HG02884 (cell line): Measurements from ENCODE around the gene ZNF628.

Source experiments
- ATAC-seq: cut with Tn5 transposase; IDR thresholded peaks from one replicate; pipeline ENCODE4 v1.9.1; 2021; ENCODE audit warnings: mild to moderate bottlenecking, moderate library complexity; ENCODE audit not compliant: unreplicated experiment

Gene ZNF628

DNA sequence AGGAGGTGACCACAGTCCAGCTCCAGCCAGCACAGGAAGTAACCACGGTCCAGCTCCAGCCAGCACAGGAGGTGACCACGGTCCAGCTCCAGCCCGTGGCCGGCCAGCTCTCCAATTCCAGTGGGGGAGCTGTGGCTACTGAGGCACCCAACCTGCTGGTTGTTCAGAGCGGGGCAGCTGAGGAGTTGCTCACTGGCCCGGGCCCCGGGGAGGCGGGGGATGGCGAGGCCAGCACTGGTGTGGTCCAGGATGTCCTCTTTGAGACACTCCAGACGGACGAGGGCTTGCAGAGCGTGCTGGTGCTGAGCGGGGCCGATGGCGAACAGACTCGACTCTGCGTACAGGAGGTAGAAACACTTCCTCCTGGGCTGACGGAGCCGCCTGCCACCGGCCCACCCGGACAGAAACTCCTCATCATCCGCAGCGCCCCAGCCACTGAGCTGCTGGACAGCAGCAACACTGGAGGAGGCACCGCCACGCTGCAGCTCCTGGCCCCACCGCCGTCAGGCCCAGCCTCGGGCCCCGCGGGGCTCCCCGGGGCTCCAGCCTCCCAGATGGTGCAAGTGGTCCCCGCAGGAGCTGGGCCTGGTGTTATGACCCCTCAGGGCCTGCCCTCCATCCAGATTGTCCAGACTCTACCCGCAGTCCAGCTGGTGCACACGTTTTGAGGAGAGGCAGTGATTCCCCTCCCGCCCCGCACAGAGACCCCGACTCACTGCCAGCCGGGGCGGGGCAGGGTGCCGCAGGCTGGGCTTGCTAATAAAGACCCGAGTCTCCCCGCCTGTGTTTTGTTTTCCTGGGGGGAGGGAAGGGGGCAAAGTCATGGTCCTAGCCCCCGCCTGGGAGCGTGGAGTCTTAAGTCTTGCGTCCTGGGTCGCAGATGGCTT is 7.5 kb downstream of the ZNF628 start:
- ATAC-seq = no peak

DNA sequence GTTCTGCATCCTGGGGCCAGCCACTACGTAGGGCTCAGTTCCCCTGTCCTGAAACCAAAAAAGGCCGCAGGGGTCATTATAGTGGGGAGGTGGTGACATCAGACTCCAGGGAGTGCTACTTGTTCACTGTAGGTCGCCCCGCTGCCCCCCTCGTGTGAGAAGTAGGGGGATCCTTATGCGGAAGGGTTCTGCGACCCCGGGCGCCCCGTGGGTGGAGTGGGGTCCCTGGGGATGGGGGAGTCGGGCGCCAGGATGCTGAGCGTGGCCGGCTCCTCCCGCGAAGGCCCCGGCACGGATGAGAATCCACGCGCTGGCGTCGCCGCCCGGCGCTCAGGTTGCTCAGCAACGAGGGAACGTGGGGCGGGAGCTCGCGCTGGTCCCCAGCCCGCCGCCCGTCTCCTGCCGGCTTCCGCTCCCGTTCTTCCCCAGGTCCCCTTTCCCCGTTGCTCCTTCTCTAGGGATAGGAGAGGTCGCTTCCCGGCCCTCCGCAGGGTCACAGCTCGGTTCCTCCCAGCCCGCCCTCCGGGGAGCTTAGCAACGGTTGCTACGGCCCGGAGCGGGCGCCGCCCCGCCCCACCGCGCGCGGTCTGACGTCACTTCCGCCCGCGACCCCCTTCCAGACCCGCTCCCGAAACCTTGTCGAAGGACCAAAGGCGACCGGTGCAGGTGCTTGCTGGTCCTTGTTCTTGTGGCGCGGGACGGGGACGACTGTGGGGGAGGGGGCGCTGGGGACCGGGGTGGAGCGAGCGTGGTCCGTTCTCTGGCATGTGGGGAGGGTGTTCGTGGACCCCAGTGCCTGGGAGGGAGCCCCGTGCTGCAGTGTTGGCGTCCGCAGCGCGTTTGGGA is 8.4 kb downstream of the ZNF628 start, which contains the start of gene NAT14:
Gene NAT14 (plus strand): TSS at position 596 of the 846 bp plus-strand sequence. CDS start 521 bp downstream, outside the sequence.
- no peak for ATAC-seq

DNA sequence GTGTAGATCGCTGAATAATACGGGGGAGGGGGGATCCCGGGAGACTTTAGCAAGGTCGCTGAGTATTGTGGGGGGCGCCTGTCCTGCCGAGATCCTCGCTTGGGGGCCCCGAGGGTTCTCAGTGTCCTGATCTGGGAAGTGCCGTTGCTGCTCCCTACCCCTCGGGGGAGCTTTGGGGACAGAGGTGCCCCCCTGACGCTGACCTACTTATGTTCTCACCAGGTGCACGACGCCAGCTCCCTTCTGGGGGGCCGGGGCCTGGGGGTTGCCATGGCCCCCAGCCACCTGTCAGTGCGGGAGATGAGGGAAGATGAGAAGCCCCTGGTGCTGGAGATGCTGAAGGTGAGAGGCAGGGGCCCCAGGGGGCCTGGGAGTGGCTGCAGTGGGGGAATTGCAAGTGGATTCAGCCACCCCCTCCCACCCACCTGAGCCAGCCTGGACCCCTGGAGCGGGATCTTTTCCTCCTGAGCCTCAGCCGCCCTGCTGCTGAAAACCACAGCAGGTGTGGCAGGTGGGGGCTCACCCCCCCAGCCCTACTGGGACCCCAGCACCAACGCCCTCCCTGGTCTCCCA is 9.1 kb downstream of the ZNF628 start:
- ATAC-seq = no peak

DNA sequence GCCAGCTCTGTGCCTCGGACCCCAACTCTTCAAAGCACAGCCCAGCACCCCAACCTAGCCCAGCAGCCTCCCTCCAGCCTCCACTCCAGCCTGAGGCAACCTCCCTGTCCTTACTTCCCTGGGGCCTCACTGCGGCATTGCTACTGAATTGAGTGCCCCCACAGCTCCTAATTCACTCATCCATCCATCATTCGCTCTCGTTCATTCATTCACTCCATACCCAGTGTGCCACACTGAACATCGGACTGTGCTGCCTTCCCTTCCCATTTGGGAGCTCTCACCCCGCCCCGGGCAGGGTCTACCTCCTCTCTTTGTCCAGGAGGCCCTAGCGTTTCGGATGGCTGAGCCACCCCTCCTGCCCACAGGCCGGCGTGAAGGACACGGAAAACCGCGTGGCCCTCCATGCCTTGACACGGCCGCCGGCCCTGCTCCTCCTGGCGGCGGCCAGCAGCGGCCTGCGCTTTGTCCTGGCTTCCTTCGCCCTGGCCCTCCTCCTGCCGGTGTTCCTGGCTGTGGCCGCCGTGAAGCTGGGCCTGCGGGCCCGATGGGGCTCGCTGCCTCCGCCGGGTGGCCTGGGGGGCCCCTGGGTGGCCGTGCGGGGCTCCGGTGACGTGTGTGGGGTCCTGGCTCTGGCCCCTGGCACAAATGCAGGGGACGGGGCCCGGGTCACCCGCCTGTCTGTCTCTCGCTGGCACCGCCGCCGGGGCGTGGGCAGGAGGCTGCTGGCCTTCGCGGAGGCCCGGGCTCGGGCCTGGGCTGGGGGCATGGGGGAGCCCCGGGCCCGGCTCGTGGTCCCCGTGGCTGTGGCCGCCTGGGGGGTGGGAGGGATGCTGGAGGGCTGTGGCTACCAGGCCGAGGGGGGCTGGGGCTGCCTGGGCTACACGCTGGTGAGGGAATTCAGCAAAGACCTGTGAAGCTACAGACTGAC is 9.9 kb downstream of the ZNF628 start:
- ATAC-seq = no peak

DNA sequence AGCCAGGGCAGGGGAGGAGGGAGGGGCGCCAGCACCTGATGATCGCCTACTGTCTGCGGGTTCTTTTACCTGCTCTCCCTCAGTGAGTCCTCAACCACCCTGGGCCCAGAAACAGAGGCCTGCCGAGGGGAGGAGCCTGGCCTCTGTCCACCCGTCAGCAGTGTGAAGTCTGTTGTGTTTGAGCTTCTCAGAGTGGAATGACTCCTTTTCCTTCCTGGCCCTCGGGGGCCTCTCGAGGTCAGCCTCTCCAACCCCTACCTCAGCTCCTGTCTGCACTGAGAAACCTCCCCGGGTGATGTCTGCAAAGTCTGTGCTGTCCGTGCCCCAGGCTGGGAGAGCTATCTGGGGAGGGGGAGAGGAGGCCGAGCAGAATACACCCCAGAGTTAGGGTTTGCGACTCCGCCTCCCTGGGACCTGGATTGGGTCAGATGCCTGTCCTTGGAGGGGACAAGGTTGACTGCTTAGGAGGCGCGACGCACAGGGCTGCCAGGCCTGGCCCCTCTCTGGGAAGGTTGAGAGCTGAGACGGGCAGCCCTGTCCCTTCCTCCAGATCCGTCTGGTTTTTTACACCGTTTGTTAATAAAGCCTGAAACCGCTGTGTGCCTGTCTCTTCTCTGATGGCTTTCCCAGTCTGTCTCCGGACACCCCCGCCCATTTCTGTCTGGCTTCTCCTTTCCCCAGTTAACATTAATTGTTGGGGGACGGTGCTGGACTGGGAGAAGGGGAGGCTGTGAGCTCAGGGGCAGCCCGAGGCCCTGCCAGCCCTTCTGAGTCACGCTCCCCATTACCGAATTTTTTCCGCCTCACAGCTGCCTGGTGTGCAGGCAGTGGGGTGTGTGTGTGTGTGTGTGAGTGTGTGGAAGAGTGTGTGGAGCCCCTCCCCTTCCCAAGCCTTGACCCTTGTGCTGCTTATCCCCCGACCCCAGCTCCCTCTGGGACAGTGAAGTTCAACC is 10.8 kb downstream of the ZNF628 start:
- ATAC-seq = no peak

DNA sequence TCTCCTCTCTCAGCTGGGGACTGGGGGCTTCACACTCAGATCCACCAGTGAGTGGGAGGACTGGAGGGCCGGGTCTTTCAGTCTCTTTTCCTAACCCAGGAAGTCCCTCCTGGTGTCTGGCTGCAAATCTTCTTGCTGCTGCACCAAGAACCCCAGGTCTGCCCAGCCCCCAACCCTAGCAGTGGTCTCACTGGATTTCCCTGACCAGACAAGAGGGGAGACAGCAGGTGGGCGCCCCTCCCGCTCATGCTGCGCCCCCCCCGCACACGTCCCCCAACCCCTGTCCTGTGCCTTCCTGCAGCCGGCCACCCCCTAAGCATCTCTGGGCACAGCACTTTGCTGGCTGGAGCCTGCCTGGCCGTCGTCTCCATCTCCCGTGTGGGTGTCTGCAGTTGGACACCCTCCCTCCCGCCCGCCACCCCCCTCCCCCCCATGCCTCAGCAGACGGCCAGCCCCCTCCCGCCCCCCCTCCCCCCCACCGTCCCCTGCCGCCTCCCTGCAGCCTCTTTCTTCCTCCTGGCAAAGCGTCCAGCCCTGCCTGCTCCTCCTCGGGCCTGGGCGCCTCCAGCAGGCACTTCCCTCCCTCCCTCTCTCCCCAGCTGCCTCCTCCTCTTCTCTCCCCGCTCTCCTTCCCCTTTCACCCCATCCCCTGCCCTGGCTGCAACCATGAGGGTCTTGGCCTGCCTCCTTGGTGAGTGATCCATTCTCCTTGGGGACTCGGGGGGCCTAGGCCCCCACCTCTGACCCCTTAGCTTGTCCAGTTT is 11.7 kb downstream of the ZNF628 start, which contains the start of gene SSC5D:
Gene SSC5D (plus strand): TSS at position 513 of the 764 bp plus-strand sequence. CDS start 154 bp downstream, at position 667.
- no peak for ATAC-seq

DNA sequence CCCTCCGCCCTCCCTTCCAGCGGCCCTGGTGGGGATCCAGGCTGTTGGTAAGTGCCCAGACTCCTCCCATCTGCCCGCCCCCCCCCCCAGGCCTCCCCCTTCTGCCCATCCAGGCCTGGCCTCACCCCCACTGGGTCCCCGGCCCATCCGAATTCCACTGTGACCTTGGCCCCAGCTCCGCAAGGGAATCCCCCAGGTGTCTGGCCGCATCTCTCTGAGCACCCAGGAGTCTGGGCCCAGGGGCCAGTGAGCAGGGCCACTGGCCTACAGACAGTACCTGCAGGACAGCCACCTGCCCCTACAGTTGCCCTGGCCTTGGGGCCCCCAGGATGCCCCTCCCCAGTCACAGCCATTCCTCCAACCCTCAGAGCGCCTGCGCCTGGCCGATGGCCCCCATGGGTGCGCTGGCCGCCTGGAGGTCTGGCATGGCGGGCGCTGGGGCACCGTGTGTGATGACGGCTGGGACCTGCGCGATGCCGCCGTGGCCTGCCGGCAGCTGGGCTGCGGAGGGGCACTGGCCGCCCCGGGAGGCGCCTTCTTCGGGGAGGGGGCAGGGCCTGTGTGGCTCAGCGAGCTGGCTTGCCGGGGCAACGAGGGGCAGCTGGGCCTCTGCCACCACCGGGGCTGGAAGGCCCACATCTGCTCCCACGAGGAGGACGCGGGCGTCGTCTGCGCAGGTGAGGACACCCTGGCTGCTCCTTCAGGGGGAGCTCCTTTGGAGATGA is 12.7 kb downstream of the ZNF628 start:
- no peak for ATAC-seq

DNA sequence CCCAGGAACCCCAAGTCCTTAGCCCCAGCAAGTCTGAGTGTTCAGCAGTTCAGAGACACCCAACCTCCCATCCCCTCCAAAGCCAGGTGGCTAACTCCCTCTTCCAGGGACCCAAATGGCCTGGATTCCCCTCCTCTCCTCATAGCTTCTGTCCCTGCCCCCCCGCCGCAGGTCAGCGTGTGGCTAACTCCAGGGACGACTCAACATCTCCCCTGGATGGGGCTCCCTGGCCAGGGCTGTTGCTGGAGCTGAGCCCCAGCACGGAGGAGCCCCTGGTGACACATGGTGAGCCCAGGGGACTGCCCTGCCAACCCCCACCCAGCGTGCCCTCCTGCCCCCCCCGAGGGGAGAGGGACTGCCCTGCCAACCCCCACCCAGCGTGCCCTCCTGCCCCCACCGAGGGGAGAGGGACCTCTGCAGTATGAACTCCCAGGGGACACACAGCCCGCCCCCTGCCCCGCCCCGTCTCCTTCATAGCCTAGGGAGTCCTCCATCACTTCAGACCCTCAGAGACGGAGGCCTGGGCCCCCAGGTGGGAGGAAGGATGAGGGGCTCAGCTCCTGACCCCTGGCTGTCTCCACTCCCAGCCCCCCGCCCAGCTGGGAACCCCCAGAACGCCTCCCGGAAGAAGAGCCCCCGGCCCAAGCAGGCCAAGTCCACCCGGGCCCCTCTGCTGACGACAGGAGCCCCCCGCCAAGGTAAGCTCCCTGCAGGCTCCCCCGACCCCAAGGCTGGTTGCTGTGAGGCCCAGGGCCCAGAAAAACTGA is 13.5 kb downstream of the ZNF628 start:
- ATAC-seq = no peak

DNA sequence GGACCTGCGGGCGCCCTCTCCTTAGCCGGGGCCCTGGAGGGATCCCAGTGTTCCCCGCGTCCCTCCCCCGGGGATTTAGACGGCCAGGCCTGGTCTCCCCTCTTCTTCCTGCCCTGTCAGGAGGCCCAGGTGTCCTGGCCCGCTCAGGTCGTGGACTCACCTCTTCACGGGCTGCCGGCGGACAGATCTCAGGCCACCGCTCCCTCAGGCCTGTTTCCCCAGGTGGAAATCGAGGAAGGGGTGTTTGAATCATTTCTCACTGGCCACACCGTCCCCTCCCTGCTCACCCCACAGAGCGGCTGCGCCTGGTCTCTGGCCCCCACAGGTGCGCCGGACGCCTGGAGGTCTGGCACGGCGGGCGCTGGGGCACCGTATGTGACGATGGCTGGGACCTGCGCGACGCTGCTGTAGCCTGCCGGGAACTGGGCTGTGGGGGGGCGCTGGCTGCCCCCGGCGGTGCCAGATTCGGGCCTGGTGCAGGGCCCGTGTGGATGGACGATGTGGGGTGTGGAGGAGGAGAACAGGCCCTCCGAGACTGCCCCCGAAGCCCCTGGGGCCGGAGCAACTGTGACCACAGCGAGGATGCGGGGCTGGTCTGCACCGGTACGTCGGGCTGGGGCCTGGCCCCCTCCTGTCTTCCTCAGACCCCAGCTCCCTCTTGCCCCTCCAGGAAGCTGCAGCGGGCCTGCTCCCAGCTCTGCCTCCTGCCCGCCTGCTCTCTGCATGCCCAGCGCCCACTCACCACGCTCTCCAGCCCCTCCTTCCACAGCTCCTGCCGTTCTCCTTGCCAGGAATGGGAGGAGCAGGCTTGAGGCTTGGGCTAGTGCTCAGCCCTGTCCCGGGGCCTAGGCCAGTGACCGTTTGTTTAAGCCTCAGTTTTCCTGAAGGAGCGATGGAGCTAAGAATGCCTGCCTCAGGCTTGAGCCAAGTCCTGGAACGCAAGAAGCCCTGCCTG is 14.3 kb downstream of the ZNF628 start:
- ATAC-seq = no peak

DNA sequence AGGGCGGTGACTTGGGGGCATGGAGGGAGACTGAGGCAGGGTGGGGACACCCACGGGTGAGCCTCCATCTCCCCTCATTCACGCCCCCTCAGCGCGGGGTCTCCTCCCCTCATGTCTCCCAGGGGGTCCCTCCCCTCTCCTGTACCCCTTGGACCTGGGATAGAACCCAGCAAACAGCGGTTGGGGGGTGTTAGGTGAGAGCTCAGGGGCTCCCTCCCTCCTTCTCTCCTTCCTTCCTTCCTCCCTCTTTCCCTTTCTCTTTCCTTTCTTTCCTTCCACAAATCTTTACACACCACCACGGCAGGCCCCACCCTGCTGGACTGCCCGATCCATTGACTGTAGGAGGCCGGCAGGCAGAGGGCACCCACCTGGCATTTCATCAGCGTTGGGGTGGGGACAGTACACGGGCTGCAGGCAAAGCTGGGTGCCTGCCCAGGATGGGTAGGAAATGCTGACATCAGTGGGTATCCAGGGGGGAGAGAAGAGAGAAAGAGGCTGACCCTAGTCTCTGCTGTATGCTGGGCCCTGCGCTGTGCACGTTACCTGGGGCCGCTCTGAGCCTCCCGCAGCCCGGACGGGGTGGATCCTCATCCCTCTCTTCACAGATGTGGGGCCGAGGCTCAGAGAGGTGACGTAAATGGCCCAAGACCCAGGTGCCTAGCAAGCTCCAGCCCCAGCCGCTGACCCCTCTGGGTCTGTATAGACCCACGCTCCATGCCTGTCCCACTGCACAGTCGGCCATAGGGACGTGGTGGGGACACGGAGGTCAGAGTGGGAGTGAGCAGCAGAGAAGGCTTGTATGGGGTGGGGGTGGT is 15.3 kb downstream of the ZNF628 start:
- no peak for ATAC-seq

DNA sequence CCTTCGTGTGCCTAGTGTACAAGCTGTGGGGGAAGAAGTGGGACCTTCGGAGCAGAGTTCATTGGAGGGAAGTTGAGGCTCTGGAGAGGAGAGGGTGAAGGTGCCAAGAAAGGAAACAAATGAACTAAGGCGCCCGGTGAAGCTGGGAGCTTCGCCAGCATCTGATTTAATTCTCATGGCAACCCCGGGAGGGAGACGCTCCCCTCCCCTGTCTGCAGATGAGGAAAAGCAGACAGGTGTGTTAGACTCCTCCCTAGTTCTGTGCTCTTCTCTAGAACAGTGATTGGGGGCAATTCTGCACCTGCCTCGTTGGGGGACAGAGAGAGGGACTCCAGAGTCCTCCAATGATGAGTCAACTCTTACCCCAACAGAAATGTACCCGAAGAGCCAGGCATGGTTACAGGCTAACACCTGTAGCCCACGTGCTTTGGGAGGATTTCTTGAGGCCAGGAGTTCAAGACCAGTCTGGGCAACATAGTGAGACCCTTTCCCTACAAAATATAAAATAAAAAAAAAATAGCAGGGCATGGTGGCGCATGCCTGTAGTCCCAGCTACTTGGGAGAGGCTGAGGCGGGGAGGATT is 16.0 kb downstream of the ZNF628 start:
- ATAC-seq = no peak

DNA sequence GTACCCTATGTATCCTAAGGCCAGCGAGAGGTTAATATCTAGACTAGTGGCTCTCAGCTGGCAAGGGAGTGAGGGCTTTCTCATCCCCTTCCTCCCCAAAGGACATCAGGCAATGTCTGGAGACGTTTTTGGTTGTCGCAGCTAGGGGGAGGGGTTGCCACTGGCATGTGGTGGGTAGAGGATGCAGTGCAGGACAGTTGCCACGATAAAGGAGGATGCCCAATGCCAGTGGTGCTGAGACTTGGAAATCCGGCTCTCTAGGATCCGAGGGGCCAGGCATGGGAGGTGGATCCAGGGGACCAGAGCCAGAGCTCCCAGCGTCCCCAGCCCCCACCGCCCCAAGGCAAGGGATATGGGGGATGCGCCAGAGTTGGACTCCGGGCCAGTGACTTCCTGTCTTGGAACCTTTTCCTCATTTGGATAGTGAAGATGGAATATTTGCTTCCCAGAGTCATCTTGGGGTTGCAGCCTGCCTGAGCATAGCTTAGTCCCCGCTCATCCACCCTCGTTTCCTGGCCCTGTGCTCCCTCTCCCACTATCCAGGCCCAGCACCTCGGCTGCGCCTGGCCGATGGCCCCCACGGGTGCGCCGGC is 16.7 kb downstream of the ZNF628 start:
- ATAC-seq = no peak

DNA sequence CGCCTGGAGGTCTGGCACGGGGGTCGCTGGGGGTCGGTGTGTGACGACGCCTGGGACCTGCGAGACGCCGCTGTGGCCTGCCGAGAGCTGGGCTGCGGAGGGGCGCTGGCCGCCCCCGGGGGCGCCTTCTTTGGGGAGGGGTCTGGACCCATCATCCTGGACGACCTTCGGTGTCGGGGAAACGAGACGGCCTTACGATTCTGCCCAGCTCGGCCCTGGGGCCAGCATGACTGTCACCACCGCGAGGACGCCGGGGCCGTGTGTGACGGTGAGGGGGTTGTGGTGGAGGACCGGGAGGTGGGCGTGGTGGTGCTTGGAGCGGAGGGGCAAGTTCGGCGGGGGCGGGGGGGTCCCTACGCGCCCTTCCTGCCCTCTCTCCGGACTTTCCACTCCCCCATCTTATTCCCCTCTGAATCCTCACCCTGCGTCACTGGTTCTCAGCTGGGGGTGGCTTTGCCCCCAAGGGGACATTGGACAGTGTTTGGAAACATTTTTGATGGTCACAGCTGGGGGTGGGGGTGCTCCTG is 17.3 kb downstream of the ZNF628 start:
- no peak for ATAC-seq

DNA sequence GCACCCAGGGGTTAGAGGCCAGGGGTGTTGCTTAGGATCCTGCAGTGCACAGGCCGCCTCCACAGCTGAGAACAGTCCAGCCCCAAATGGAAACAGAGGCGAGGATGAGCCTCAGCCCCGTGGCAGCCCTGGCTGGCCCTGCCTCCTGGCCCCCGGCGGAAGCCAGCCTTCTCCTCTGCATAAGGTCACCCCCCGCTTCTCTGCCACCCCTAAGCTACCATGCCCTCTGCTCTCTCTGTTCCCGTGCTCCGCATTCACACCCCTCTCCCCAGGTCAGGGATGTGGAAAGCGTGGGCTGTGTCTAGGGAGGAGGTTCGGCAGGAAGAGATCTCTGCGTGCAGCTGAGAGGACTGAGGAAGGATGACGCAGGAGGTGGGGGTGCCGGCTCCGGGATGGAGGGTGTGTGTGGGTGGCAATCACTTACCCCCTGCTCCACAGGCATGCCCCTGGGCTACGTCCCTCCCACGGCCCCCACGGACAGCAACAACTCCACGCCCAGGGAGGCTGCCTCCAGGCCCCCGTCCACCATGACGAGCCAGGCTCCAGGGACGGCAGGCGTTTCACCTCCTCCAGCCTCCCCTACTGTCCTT is 17.9 kb downstream of the ZNF628 start:
- ATAC-seq = no peak
